BLaER1 (cell line): ENCODE measurements around the gene TMEM158.

ENCODE experiments used
- H3K27ac ChIP-seq: shearing (Covaris generic); formaldehyde crosslinking; 2 replicates; pipeline ENCODE4 v1.8.1; 2022
- H3K27me3 ChIP-seq: shearing (Covaris generic); formaldehyde crosslinking; 2 replicates; pipeline ENCODE4 v1.8.1; 2022
- H3K36me3 ChIP-seq: shearing (Covaris generic); formaldehyde crosslinking; 2 replicates; pipeline ENCODE4 v1.8.1; 2022
- H3K4me1 ChIP-seq: shearing (Covaris generic); formaldehyde crosslinking; 2 replicates; pipeline ENCODE4 v1.8.1; 2022
- H3K4me2 ChIP-seq: shearing (Covaris generic); formaldehyde crosslinking; 2 replicates; pipeline ENCODE4 v1.8.1; 2022
- H3K4me3 ChIP-seq: shearing (Covaris generic); formaldehyde crosslinking; 2 replicates; pipeline ENCODE4 v1.8.1; 2022
- H3K9ac ChIP-seq: shearing (Covaris generic); formaldehyde crosslinking; 2 replicates; pipeline ENCODE4 v1.8.1; 2022
- H3K9me3 ChIP-seq: shearing (Covaris generic); formaldehyde crosslinking; 2 replicates; pipeline ENCODE4 v1.8.1; 2022
- H4K20me1 ChIP-seq: shearing (Covaris generic); formaldehyde crosslinking; 2 replicates; pipeline ENCODE4 v1.8.1; 2022
- Cebpa-rat ChIP-seq: shearing (Covaris generic); IDR thresholded peaks from 2 replicates; pipeline ENCODE4 v1.8.1; 2022

Gene TMEM158

GRCh38 chr3:45259133-45259532 is 33.0 kb upstream of the TMEM158 start:
- Histone ChIP-seq H3K27me3 (no peaks in the 10 kb centered on the region), H3K9me3 (no peaks in the 10 kb centered on the region), H3K9ac (no peak overlapping the region), H3K36me3 (no peaks in the 10 kb centered on the region), H3K4me3 (no peak overlapping the region), H4K20me1 (no peaks in the 10 kb centered on the region), H3K4me2 (no peak overlapping the region), H3K4me1 (no peaks in the 10 kb centered on the region), H3K27ac (no peak overlapping the region)
- TF ChIP-seq Cebpa-rat: no peak

GRCh38 chr3:45258317-45258716 is 32.2 kb upstream of the TMEM158 start:
- no peaks in the 10 kb centered on the region for H3K36me3 ChIP-seq
- no peak for TF ChIP-seq Cebpa-rat
- H3K27ac ChIP-seq: no peak overlapping the region
- no peak overlapping the region for H3K4me2 ChIP-seq
- no peaks in the 10 kb centered on the region for H3K9me3 ChIP-seq
- no peak overlapping the region for H3K9ac ChIP-seq
- H3K27me3 ChIP-seq: no peaks in the 10 kb centered on the region
- H3K4me3 ChIP-seq: no peak overlapping the region
- H3K4me1 ChIP-seq: peaks cover under 1% of the 10 kb centered on the region
- H4K20me1 ChIP-seq: no peaks in the 10 kb centered on the region

GRCh38 chr3:45253316-45253715 is 27.2 kb upstream of the TMEM158 start:
- Histone ChIP-seq H3K27me3 (no peaks in the 10 kb centered on the region), H3K9me3 (no peaks in the 10 kb centered on the region), H4K20me1 (no peaks in the 10 kb centered on the region), H3K36me3 (no peaks in the 10 kb centered on the region), H3K9ac (no peak overlapping the region), H3K27ac (no peak overlapping the region), H3K4me2 (peak overlapping the region; percentile 41), H3K4me1 (peaks cover 13% of the 10 kb centered on the region), H3K4me3 (no peak overlapping the region)
- no peak for TF ChIP-seq Cebpa-rat

DNA sequence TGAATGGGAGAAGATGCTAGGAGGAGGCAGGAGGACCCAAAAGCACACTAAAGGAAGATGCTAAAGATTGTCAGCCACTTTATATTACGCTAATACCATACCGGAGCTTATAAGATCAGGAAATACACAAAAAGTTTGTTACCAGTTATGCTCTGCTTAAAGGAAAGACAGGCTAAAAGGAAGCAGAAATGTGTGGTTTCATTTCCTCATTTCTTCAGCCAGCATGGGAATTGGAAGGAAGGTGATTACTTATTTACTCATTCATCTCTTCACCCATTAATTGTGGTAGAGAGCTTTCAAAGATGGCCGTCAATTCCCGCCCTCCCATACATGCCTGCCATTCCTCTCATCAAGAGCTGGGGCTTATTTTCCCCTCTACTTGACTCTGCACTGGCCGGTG is 26.7 kb upstream of the TMEM158 start:
- TF ChIP-seq Cebpa-rat: no peak
- Histone ChIP-seq H3K27me3 (no peaks in the 10 kb centered on the region), H4K20me1 (no peaks in the 10 kb centered on the region), H3K4me2 (peak overlapping the region; percentile 41), H3K9ac (no peak overlapping the region), H3K36me3 (no peaks in the 10 kb centered on the region), H3K9me3 (no peaks in the 10 kb centered on the region), H3K4me1 (peaks cover 13% of the 10 kb centered on the region), H3K4me3 (no peak overlapping the region), H3K27ac (no peak overlapping the region)

DNA sequence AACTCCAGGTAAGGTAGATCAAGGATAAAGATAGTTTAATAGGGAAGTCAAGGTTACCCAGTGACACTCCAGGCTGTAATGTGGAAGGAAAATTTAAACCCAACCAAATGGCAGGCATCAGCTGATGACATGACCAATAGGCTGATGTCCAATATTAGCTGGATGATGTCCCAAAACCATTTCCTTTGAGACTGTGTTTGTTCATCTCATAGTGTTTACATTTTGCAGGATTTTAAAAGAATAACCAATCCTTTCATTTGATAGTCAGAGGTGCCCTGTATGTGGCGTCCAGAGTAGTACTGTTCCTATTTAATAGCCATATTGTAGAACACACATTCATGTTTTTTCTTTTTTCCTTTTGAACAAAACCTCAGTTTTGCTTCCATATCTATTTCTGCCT is 23.3 kb upstream of the TMEM158 start:
- Histone ChIP-seq H3K4me2 (no peak overlapping the region), H3K4me3 (no peak overlapping the region), H3K9ac (no peak overlapping the region), H3K27ac (no peak overlapping the region), H3K9me3 (no peaks in the 10 kb centered on the region), H3K27me3 (no peaks in the 10 kb centered on the region), H3K4me1 (peaks cover 13% of the 10 kb centered on the region), H3K36me3 (no peaks in the 10 kb centered on the region), H4K20me1 (no peaks in the 10 kb centered on the region)
- TF ChIP-seq Cebpa-rat: no peak

- no peaks in the 10 kb centered on the region for H3K9me3 ChIP-seq
- no peaks in the 10 kb centered on the region for H3K4me1 ChIP-seq
- no peak overlapping the region for H3K4me2 ChIP-seq
- no peaks in the 10 kb centered on the region for H4K20me1 ChIP-seq
- H3K27ac ChIP-seq: no peak overlapping the region
- H3K9ac ChIP-seq: no peak overlapping the region
- TF ChIP-seq Cebpa-rat: no peak
- no peaks in the 10 kb centered on the region for H3K27me3 ChIP-seq
- H3K4me3 ChIP-seq: no peak overlapping the region
- H3K36me3 ChIP-seq: no peaks in the 10 kb centered on the region
Observed at GRCh38 chr3:45246241-45246640, 20.2 kb upstream of the TMEM158 start.

DNA sequence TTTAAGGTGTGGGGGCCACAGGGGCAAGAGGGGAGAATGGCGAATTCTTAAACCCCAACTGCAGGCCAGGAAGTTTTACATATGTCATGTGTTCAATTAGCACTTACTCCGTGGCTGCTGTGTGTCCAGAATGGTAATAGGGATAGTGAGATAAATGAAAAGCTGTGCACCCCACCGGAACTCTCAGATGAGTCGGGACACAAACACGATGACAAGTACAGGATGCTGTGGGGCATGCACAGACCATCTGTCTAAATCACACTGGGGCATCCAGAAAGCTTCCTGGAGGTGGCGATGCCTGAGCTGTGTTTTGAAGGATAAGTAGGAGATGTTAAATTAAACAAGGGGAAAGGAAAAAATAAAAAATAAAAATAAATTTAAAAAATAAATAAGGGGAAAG is 18.3 kb upstream of the TMEM158 start:
- no peaks in the 10 kb centered on the region for H3K4me1 ChIP-seq
- no peaks in the 10 kb centered on the region for H3K27me3 ChIP-seq
- no peaks in the 10 kb centered on the region for H4K20me1 ChIP-seq
- no peak overlapping the region for H3K27ac ChIP-seq
- no peak for TF ChIP-seq Cebpa-rat
- H3K36me3 ChIP-seq: no peaks in the 10 kb centered on the region
- no peaks in the 10 kb centered on the region for H3K9me3 ChIP-seq
- no peak overlapping the region for H3K4me2 ChIP-seq
- H3K4me3 ChIP-seq: no peak overlapping the region
- no peak overlapping the region for H3K9ac ChIP-seq

DNA sequence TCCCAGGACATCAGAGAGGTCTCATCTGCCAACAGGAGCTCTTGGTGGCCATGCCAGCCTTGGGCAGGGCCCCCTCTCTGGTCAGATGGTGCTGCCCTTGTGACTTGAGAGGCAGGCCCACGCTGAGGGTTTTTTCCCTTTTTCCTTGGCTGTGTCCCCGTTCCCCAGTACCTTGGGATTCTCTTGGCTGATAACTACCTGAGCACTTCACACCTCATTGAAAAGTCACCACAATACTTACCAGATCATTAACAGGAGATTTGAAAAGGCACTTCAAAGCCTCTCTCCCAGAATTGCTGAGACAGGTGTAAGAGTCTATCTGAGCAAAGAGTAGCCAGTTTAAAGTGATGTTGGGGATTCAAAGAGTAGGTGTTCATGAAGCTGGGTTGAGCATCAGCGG is 15.1 kb upstream of the TMEM158 start:
- Histone ChIP-seq H3K9ac (no peak overlapping the region), H3K36me3 (no peaks in the 10 kb centered on the region), H3K4me3 (no peak overlapping the region), H3K4me2 (no peak overlapping the region), H3K9me3 (peaks cover 7% of the 10 kb centered on the region; the same call in 1 of the 2 replicates), H3K27ac (no peak overlapping the region), H3K4me1 (no peaks in the 10 kb centered on the region), H3K27me3 (no peaks in the 10 kb centered on the region), H4K20me1 (no peaks in the 10 kb centered on the region)
- no peak for TF ChIP-seq Cebpa-rat

DNA sequence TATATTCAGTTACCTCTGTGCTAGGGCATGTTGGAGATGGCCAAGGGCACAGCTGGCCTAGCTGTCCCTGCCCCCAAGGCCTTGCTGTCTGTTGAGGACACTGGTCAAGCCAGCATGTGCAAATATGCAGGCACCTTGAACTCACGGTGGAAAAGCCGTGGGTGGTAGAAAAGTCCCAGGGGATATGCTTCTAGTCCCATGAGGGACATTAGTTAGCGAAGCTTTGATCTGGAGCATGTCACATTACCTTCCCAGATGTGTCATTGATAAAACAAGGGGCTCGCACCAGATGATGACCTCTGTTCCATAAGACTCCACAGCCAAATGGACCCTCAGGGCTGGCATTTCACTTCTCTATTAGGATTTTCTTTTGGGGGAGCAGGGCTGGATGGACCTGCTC is 14.2 kb upstream of the TMEM158 start:
- no peak for TF ChIP-seq Cebpa-rat
- no peaks in the 10 kb centered on the region for H3K4me1 ChIP-seq
- no peak overlapping the region for H3K27ac ChIP-seq
- H3K9ac ChIP-seq: no peak overlapping the region
- peaks cover 7% of the 10 kb centered on the region; the same call in 1 of the 2 replicates for H3K9me3 ChIP-seq
- H3K36me3 ChIP-seq: no peaks in the 10 kb centered on the region
- no peak overlapping the region for H3K4me2 ChIP-seq
- H3K27me3 ChIP-seq: no peaks in the 10 kb centered on the region
- H4K20me1 ChIP-seq: no peaks in the 10 kb centered on the region
- no peak overlapping the region for H3K4me3 ChIP-seq

DNA sequence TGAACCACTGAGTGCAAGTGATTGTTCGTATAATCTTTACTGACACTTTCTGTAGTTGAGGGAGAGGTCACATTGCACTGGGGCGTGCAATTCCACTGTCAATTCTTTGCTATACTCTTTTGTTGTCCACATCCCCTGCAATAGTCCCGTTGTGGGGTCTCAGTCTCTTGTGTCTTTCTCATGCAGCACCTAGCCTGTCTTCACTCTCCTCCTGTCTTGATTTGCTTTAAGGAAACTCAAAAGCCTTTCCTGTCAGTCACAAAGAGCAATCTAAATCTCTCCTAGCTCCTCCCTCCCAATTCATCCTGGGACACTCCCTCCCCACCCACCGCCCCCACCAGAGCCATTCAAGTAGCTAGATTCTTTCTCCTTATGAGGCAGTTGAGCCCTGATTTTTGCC is 13.2 kb upstream of the TMEM158 start:
- Histone ChIP-seq H3K9ac (no peak overlapping the region), H4K20me1 (no peaks in the 10 kb centered on the region), H3K9me3 (peaks cover 7% of the 10 kb centered on the region; the same call in 1 of the 2 replicates), H3K27ac (no peak overlapping the region), H3K36me3 (no peaks in the 10 kb centered on the region), H3K4me1 (no peaks in the 10 kb centered on the region), H3K27me3 (no peaks in the 10 kb centered on the region), H3K4me2 (no peak overlapping the region), H3K4me3 (no peak overlapping the region)
- TF ChIP-seq Cebpa-rat: no peak

GRCh38 chr3:45236964-45237363 is 10.9 kb upstream of the TMEM158 start:
- H3K36me3 ChIP-seq: no peaks in the 10 kb centered on the region
- no peaks in the 10 kb centered on the region for H3K27me3 ChIP-seq
- H3K4me3 ChIP-seq: no peak overlapping the region
- no peak overlapping the region for H3K9ac ChIP-seq
- no peaks in the 10 kb centered on the region for H3K4me1 ChIP-seq
- no peaks in the 10 kb centered on the region for H4K20me1 ChIP-seq
- TF ChIP-seq Cebpa-rat: no peak
- H3K9me3 ChIP-seq: peaks cover 7% of the 10 kb centered on the region; the same call in 1 of the 2 replicates
- H3K4me2 ChIP-seq: no peak overlapping the region
- H3K27ac ChIP-seq: no peak overlapping the region
